ENCODE measurements around the gene DNAJB12. TPM values are rescaled to one million over a fixed set of nuclear protein-coding genes. Genes with fewer than 3 reads are reported as not detected.

Gene DNAJB12
- total RNA-seq, 1 experiment from 2014 or later = 25.8 TPM

DNA sequence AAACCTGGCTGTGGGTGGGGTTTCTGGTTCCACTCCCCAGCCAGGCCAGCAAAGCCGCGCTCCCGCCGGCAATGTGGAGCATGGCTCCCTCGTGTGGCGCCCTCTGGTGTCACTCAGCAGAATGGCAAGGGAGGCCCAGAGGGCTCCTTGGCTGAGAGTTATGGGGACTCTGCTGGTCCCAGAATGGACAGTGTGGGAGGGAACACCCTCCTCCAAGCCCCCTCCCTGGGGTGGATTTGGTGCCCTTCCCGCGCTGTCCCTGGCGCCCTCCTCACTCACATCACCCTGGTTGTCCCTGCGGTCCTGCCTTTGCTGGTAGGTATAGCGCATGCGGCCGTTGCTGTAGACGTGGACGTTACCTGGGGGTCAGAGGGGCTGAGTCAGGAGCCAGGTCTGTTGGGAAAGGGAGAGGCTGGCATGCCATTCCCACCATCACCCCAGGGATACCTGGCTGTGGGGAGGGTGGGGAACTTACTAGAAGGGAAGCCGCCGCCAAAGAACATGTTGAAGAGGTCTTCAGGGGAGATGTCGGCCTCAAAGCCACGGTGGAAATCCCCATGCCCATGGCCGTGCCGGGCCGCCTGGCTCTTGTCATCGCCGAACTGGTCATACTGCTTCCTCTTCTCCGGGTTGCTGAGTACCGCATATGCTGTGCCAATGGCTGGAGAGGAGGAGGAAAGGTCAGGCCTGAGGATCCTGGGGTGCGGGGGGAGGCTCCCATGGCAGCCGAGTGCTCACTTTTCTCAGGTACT lies 14.0 kb downstream of the DNAJB12 start:
- Histone ChIP-seq H2AFZ (ENCODE audit: low read depth, low read length, poor library complexity, severe bottlenecking) (no peak overlapping the region), H3K36me3 (ENCODE audit: control insufficient read depth in 1 of 2, insufficient read depth in 2 of 2, low read length in 2 of 2) (peaks cover 7 to 13% of the 10 kb centered on the region in 2 experiments; a peak in 3 of 4 replicates), H3K27ac (ENCODE audit: low read depth, low read length) (no peak overlapping the region), H3K27me3 (ENCODE audit: insufficient read depth, low read length) (no peaks in the 10 kb centered on the region), H4K20me1 (ENCODE audit: insufficient read depth) (no peaks in the 10 kb centered on the region), H3K9me3 (ENCODE audit: control insufficient read depth in 1 of 2, insufficient read depth in 1 of 2, low read depth in 1 of 2, low read length in 2 of 2) (no peaks in the 10 kb centered on the region), H3K9me2 (ENCODE audit: insufficient read depth) (no peaks in the 10 kb centered on the region), H3K4me1 (ENCODE audit: control insufficient read depth in 1 of 2, insufficient read depth in 2 of 2, low read length in 2 of 2) (peaks cover 5 to 15% of the 10 kb centered on the region in 2 experiments; a peak in 3 of 4 replicates), H3K79me2 (ENCODE audit: insufficient read depth, low read length) (no peaks in the 10 kb centered on the region), H3K4me2 (ENCODE audit: low read length) (peak overlapping the region; percentile 34; the same call in 1 of the 2 replicates), H3K4me3 (replicated peaks in 1 of 2; ENCODE audit: low read depth in 1 of 2, low read length in 2 of 2) (no peak overlapping the region), H3K9ac (ENCODE audit: low read length) (peak overlapping the region; percentile 34; the same call in 1 of the 2 replicates)
- no peak for DNase-seq (ENCODE audit: low read depth, low spot score)
- RAD21 ChIA-PET (ENCODE audit: low non-redundant PET in 1 of 2, low total read pairs in 2 of 2, uncharacterized antibody in 2 of 2, unreplicated experiment in 2 of 2) = no interaction called here
- CTCF ChIA-PET = interaction anchor here (0.7 to 1.8 kb wide), 14 partner anchors 9 to 494 kb away, joined by 3 to 15 read pairs (median 4); partner anchors contain the start of genes ANAPC16 and ASCC1
- peak; percentile 83 for ATAC-seq
- POLR2A ChIA-PET = interaction anchor here (0.7 to 1.0 kb wide), 2 partner anchors 9 to 119 kb away, joined by 3 to 5 read pairs; no protein-coding TSS in a partner anchor
- TF ChIP-seq, protein P1, sequence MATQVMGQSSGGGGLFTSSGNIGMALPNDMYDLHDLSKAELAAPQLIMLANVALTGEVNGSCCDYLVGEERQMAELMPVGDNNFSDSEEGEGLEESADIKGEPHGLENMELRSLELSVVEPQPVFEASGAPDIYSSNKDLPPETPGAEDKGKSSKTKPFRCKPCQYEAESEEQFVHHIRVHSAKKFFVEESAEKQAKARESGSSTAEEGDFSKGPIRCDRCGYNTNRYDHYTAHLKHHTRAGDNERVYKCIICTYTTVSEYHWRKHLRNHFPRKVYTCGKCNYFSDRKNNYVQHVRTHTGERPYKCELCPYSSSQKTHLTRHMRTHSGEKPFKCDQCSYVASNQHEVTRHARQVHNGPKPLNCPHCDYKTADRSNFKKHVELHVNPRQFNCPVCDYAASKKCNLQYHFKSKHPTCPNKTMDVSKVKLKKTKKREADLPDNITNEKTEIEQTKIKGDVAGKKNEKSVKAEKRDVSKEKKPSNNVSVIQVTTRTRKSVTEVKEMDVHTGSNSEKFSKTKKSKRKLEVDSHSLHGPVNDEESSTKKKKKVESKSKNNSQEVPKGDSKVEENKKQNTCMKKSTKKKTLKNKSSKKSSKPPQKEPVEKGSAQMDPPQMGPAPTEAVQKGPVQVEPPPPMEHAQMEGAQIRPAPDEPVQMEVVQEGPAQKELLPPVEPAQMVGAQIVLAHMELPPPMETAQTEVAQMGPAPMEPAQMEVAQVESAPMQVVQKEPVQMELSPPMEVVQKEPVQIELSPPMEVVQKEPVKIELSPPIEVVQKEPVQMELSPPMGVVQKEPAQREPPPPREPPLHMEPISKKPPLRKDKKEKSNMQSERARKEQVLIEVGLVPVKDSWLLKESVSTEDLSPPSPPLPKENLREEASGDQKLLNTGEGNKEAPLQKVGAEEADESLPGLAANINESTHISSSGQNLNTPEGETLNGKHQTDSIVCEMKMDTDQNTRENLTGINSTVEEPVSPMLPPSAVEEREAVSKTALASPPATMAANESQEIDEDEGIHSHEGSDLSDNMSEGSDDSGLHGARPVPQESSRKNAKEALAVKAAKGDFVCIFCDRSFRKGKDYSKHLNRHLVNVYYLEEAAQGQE (IDR thresholded peaks at IDR 0.05; ENCODE audit: low read depth) = no peak
- TF ChIP-seq EZH2 (IDR thresholded peaks at IDR 0.05) (no peak), ZNF274 (IDR thresholded peaks at IDR 0.05; ENCODE audit: low read depth, low read length) (no peak), SIN3A (IDR thresholded peaks at IDR 0.05; ENCODE audit: low read depth) (no peak), EZH2phosphoT487 (IDR thresholded peaks at IDR 0.05; ENCODE audit: borderline replicate concordance) (no peak), ELF1 (IDR thresholded peaks at IDR 0.05; ENCODE audit: borderline replicate concordance, low read depth) (no peak), RAD21 (IDR thresholded peaks at IDR 0.05; ENCODE audit: low read depth) (peak; percentile 83)
- TF ChIP-seq, protein P2, sequence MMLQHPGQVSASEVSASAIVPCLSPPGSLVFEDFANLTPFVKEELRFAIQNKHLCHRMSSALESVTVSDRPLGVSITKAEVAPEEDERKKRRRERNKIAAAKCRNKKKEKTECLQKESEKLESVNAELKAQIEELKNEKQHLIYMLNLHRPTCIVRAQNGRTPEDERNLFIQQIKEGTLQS (IDR thresholded peaks at IDR 0.05) = no peak
- TF ChIP-seq, protein P3, sequence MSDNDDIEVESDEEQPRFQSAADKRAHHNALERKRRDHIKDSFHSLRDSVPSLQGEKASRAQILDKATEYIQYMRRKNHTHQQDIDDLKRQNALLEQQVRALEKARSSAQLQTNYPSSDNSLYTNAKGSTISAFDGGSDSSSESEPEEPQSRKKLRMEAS (IDR thresholded peaks at IDR 0.05) = peak; percentile 42; the same call in 1 of the 2 replicates
- TF ChIP-seq, protein P4, sequence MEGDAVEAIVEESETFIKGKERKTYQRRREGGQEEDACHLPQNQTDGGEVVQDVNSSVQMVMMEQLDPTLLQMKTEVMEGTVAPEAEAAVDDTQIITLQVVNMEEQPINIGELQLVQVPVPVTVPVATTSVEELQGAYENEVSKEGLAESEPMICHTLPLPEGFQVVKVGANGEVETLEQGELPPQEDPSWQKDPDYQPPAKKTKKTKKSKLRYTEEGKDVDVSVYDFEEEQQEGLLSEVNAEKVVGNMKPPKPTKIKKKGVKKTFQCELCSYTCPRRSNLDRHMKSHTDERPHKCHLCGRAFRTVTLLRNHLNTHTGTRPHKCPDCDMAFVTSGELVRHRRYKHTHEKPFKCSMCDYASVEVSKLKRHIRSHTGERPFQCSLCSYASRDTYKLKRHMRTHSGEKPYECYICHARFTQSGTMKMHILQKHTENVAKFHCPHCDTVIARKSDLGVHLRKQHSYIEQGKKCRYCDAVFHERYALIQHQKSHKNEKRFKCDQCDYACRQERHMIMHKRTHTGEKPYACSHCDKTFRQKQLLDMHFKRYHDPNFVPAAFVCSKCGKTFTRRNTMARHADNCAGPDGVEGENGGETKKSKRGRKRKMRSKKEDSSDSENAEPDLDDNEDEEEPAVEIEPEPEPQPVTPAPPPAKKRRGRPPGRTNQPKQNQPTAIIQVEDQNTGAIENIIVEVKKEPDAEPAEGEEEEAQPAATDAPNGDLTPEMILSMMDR (IDR thresholded peaks at IDR 0.05 in 2 of 3, conservative IDR thresholded peaks at IDR 0.05 in 1 of 3; ENCODE audit: borderline replicate concordance in 1 of 3, insufficient read depth in 1 of 3, low read depth in 2 of 3, low read length in 2 of 3) = peak; percentile 88 to 96 (median 94)
- intact Hi-C loops (cut with micrococcal nuclease) = no loop called here
- BruUV-seq (replicated peaks) = no TSS peak

Measured in HCT116 (cell line).